T-helper 2 cell treated with Interferon-gamma antibody and Interleukin-4, amounts not matched to agents 5 μg/mL and 100 μg/mL, for 36 hours (primary cell): ENCODE measurements around the gene FNDC3B.

Experiments
- DNase-seq: peaks from one replicate; pipeline ENCODE4 v3.0.0; 2021; ENCODE audit warnings: low spot score
- H3K27ac Mint-ChIP-seq: one replicate; pipeline ENCODE4 v1.8.0; 2021; ENCODE audit warnings: mild to moderate bottlenecking, mixed read lengths
- H3K27me3 Mint-ChIP-seq: one replicate; pipeline ENCODE4 v1.8.0; 2021; ENCODE audit warnings: low read depth, mixed read lengths
- H3K36me3 Mint-ChIP-seq: one replicate; pipeline ENCODE4 v1.8.0; 2021; ENCODE audit warnings: low read depth, mixed read lengths
- H3K4me1 Mint-ChIP-seq: one replicate; pipeline ENCODE4 v1.8.0; 2021; ENCODE audit warnings: low read depth, mixed read lengths
- H3K4me3 Mint-ChIP-seq: one replicate; pipeline ENCODE4 v1.8.0; 2022; ENCODE audit warnings: mild to moderate bottlenecking, moderate library complexity, mixed read lengths
- H3K9me3 Mint-ChIP-seq: one replicate; pipeline ENCODE4 v1.8.0; 2021; ENCODE audit warnings: mixed read lengths

FNDC3B gene

GRCh38 chr3:172132721-172133311, 93.4 kb downstream of the FNDC3B start:
- Mint-ChIP-seq H3K4me1 (peaks cover 58% of the 10 kb centered on the region), H3K27ac (no peak overlapping the region), H3K4me3 (no peak overlapping the region), H3K27me3 (no peaks in the 10 kb centered on the region), H3K9me3 (peaks cover 5% of the 10 kb centered on the region), H3K36me3 (peaks cover 21% of the 10 kb centered on the region)
- DNase-seq = no peak

GRCh38 chr3:172133838-172134237, 94.5 kb downstream of the FNDC3B start:
- H3K4me1 Mint-ChIP-seq = peaks cover 67% of the 10 kb centered on the region
- H3K4me3 Mint-ChIP-seq = peak overlapping the region; percentile 12
- H3K36me3 Mint-ChIP-seq = peaks cover 21% of the 10 kb centered on the region
- peaks cover 5% of the 10 kb centered on the region for H3K9me3 Mint-ChIP-seq
- no peaks in the 10 kb centered on the region for H3K27me3 Mint-ChIP-seq
- no peak for DNase-seq
- peak overlapping the region; percentile 46 for H3K27ac Mint-ChIP-seq

GRCh38 chr3:172134352-172134751, 95.0 kb downstream of the FNDC3B start:
- Mint-ChIP-seq H3K4me1 (peaks cover 67% of the 10 kb centered on the region), H3K27ac (peak overlapping the region; percentile 46), H3K4me3 (peak overlapping the region; percentile 12)

GRCh38 chr3:172135185-172135584, 95.8 kb downstream of the FNDC3B start:
- Mint-ChIP-seq H3K4me3 (no peak overlapping the region), H3K4me1 (peaks cover 62% of the 10 kb centered on the region), H3K27ac (no peak overlapping the region), H3K36me3 (peaks cover 20% of the 10 kb centered on the region), H3K9me3 (peaks cover 4% of the 10 kb centered on the region), H3K27me3 (no peaks in the 10 kb centered on the region)
- DNase-seq = no peak

More at GRCh38 chr3:172134352-172134751, 95.0 kb downstream of the FNDC3B start:
- peaks cover 21% of the 10 kb centered on the region for H3K36me3 Mint-ChIP-seq
- DNase-seq = no peak
- peaks cover 5% of the 10 kb centered on the region for H3K9me3 Mint-ChIP-seq
- no peaks in the 10 kb centered on the region for H3K27me3 Mint-ChIP-seq

GRCh38 chr3:172135820-172136219, 96.4 kb downstream of the FNDC3B start:
- Mint-ChIP-seq H3K27me3 (no peaks in the 10 kb centered on the region), H3K4me3 (no peak overlapping the region), H3K36me3 (peaks cover 15% of the 10 kb centered on the region), H3K27ac (no peak overlapping the region), H3K4me1 (peaks cover 62% of the 10 kb centered on the region), H3K9me3 (no peaks in the 10 kb centered on the region)
- no peak for DNase-seq

- DNase-seq = no peak
- Mint-ChIP-seq H3K27ac (no peak overlapping the region), H3K27me3 (no peaks in the 10 kb centered on the region), H3K36me3 (peaks cover 15% of the 10 kb centered on the region), H3K4me3 (no peak overlapping the region), H3K9me3 (no peaks in the 10 kb centered on the region), H3K4me1 (peaks cover 64% of the 10 kb centered on the region)
Measured at GRCh38 chr3:172136330-172136729, 97.0 kb downstream of the FNDC3B start.

- H3K4me1 Mint-ChIP-seq = peaks cover 61% of the 10 kb centered on the region
- DNase-seq = no peak
- no peak overlapping the region for H3K27ac Mint-ChIP-seq
- H3K4me3 Mint-ChIP-seq = no peak overlapping the region
- H3K27me3 Mint-ChIP-seq = no peaks in the 10 kb centered on the region
- H3K36me3 Mint-ChIP-seq = peaks cover 11% of the 10 kb centered on the region
- no peaks in the 10 kb centered on the region for H3K9me3 Mint-ChIP-seq
Measured at GRCh38 chr3:172137287-172138192, 98.2 kb downstream of the FNDC3B start.

- Mint-ChIP-seq H3K4me3 (no peak overlapping the region), H3K36me3 (peaks cover 13% of the 10 kb centered on the region), H3K27ac (no peak overlapping the region), H3K27me3 (no peaks in the 10 kb centered on the region), H3K4me1 (peaks cover 59% of the 10 kb centered on the region), H3K9me3 (no peaks in the 10 kb centered on the region)
- no peak for DNase-seq
Measured at GRCh38 chr3:172138193-172138537, 98.8 kb downstream of the FNDC3B start.

GRCh38 chr3:172138792-172139507, 99.6 kb downstream of the FNDC3B start:
- peak overlapping the region; percentile 78 for H3K27ac Mint-ChIP-seq
- peak; percentile 21 for DNase-seq

GRCh38 chr3:172139528-172140276, 100.3 kb downstream of the FNDC3B start:
- H3K36me3 Mint-ChIP-seq = peaks cover 5% of the 10 kb centered on the region
- H3K4me3 Mint-ChIP-seq = no peak overlapping the region
- no peak overlapping the region for H3K27ac Mint-ChIP-seq
- H3K4me1 Mint-ChIP-seq = peaks cover 51% of the 10 kb centered on the region
- no peaks in the 10 kb centered on the region for H3K27me3 Mint-ChIP-seq
- H3K9me3 Mint-ChIP-seq = no peaks in the 10 kb centered on the region
- no peak for DNase-seq

More at GRCh38 chr3:172138792-172139507, 99.6 kb downstream of the FNDC3B start:
- no peaks in the 10 kb centered on the region for H3K9me3 Mint-ChIP-seq
- H3K4me3 Mint-ChIP-seq = peak overlapping the region; percentile 65
- H3K4me1 Mint-ChIP-seq = peaks cover 51% of the 10 kb centered on the region
- H3K27me3 Mint-ChIP-seq = no peaks in the 10 kb centered on the region
- peaks cover 8% of the 10 kb centered on the region for H3K36me3 Mint-ChIP-seq

GRCh38 chr3:172140499-172141391, 101.4 kb downstream of the FNDC3B start:
- peaks cover 53% of the 10 kb centered on the region for H3K4me1 Mint-ChIP-seq
- H3K36me3 Mint-ChIP-seq = peaks cover 5% of the 10 kb centered on the region
- H3K4me3 Mint-ChIP-seq = no peak overlapping the region
- H3K27ac Mint-ChIP-seq = no peak overlapping the region
- H3K27me3 Mint-ChIP-seq = no peaks in the 10 kb centered on the region
- no peaks in the 10 kb centered on the region for H3K9me3 Mint-ChIP-seq
- DNase-seq = no peak

- Mint-ChIP-seq H3K27ac (no peak overlapping the region), H3K4me1 (peaks cover 49% of the 10 kb centered on the region)
Measured at GRCh38 chr3:172142051-172142863, 102.9 kb downstream of the FNDC3B start.

More at GRCh38 chr3:172142051-172142863, 102.9 kb downstream of the FNDC3B start:
- Mint-ChIP-seq H3K27me3 (no peaks in the 10 kb centered on the region), H3K9me3 (no peaks in the 10 kb centered on the region), H3K36me3 (peaks cover 2% of the 10 kb centered on the region), H3K4me3 (no peak overlapping the region)
- no peak for DNase-seq
